SK-N-SH treated with all-trans-retinoic acid at 6 μM for 48 hours (cell line): ENCODE results near the gene ARMH1.

Source experiments
- ATAC-seq: fragments of 200-7000 bp; cut with Tn5 transposase; 3 replicates; pipeline ENCODE4 v1.9.1; 2020; ENCODE audit warnings: mild to moderate bottlenecking, moderate library complexity
- ARNTL ChIP-seq: fragments of 450-650 bp; formaldehyde crosslinking; IDR thresholded peaks from 2 replicates; pipeline ENCODE4 v1.5.0; 2020; ENCODE audit warnings: low read depth, mild to moderate bottlenecking, moderate library complexity, borderline replicate concordance
- BACH2 ChIP-seq: fragments of 250-450 bp; sonication (Bioruptor Pico); IDR thresholded peaks from 2 replicates; pipeline ENCODE4 v1.9.0; 2021; ENCODE audit warnings: mild to moderate bottlenecking, borderline replicate concordance
- CREB5 ChIP-seq: fragments of 250-450 bp; sonication (Bioruptor Pico); IDR thresholded peaks from 2 replicates; pipeline ENCODE4 v1.5.1; 2020; ENCODE audit warnings: low read depth, mild to moderate bottlenecking, moderate library complexity
- CSDC2 ChIP-seq: fragments of 250-450 bp; sonication (Bioruptor Pico); IDR thresholded peaks from 2 replicates; pipeline ENCODE4 v1.5.0; 2020; ENCODE audit warnings: mild to moderate bottlenecking, moderate library complexity
- ESRRG ChIP-seq: fragments of 250-450 bp; sonication (Bioruptor Pico); IDR thresholded peaks from 2 replicates; pipeline ENCODE4 v1.6.1; 2021; ENCODE audit warnings: mild to moderate bottlenecking
- GLIS3 ChIP-seq: fragments of 250-450 bp; sonication (Bioruptor Pico); IDR thresholded peaks from 2 replicates; pipeline ENCODE4 v1.5.0; 2020; ENCODE audit warnings: mild to moderate bottlenecking, moderate library complexity
- ISL1 ChIP-seq: fragments of 250-450 bp; sonication (Bioruptor Pico); IDR thresholded peaks from 2 replicates; pipeline ENCODE4 v2.1.2; 2022; ENCODE audit warnings: mild to moderate bottlenecking, moderate library complexity
- OSR1 ChIP-seq: fragments of 250-450 bp; sonication (Bioruptor Pico); IDR thresholded peaks from 2 replicates; pipeline ENCODE4 v1.8.0; 2022; ENCODE audit warnings: moderate library complexity, mild to moderate bottlenecking, inconsistent platforms
- POU6F1 ChIP-seq: fragments of 250-450 bp; sonication (Bioruptor Pico); IDR thresholded peaks from 2 replicates; pipeline ENCODE4 v1.8.0; 2021; ENCODE audit warnings: low read depth, mild to moderate bottlenecking, moderate library complexity, borderline replicate concordance
- PPARA ChIP-seq: fragments of 250-450 bp; sonication (Bioruptor Pico); IDR thresholded peaks from 2 replicates; pipeline ENCODE4 v1.5.0; 2020; ENCODE audit warnings: mild to moderate bottlenecking, borderline replicate concordance
- SNAI2 ChIP-seq: fragments of 250-450 bp; sonication (Bioruptor Pico); IDR thresholded peaks from 2 replicates; pipeline ENCODE4 v1.5.0; 2020; ENCODE audit warnings: mild to moderate bottlenecking, moderate library complexity
- TCF4 ChIP-seq: fragments of 250-450 bp; sonication (Bioruptor Pico); IDR thresholded peaks from 2 replicates; pipeline ENCODE4 v1.8.0; 2021; ENCODE audit warnings: mild to moderate bottlenecking, moderate library complexity, borderline replicate concordance
- TOX ChIP-seq: fragments of 250-450 bp; sonication (Bioruptor Pico); IDR thresholded peaks from 2 replicates; pipeline ENCODE4 v1.8.0; 2021; ENCODE audit warnings: mild to moderate bottlenecking, moderate library complexity, borderline replicate concordance
- ZC3H10 ChIP-seq: fragments of 250-450 bp; sonication (Bioruptor Pico); IDR thresholded peaks from 2 replicates; pipeline ENCODE4 v1.5.1; 2021; ENCODE audit warnings: mild to moderate bottlenecking, moderate library complexity
- ZFP3 ChIP-seq: fragments of 250-450 bp; sonication (Bioruptor Pico); IDR thresholded peaks from 2 replicates; pipeline ENCODE4 v1.5.0; 2020; ENCODE audit warnings: mild to moderate bottlenecking, moderate library complexity
- ZFP30 ChIP-seq: fragments of 450-650 bp; formaldehyde crosslinking; IDR thresholded peaks from 2 replicates; pipeline ENCODE4 v1.5.0; 2022; ENCODE audit warnings: mild to moderate bottlenecking, moderate library complexity
- ZNF565 ChIP-seq: fragments of 450-650 bp; formaldehyde crosslinking; conservative IDR thresholded peaks from 2 replicates; pipeline ENCODE4 v1.5.0; 2020; ENCODE audit warnings: low read depth, mild to moderate bottlenecking, moderate library complexity
- ZNF70 ChIP-seq: fragments of 450-650 bp; formaldehyde crosslinking; IDR thresholded peaks from 2 replicates; pipeline ENCODE4 v1.5.0; 2020; ENCODE audit warnings: mild to moderate bottlenecking, moderate library complexity
- ZNF8 ChIP-seq: fragments of 450-650 bp; formaldehyde crosslinking; IDR thresholded peaks from 2 replicates; pipeline ENCODE4 v1.5.0; 2020; ENCODE audit warnings: mild to moderate bottlenecking, moderate library complexity
- TF ChIP-seq, protein P1 (sequence below): fragments of 250-450 bp; sonication (Bioruptor Pico); IDR thresholded peaks from 2 replicates; pipeline ENCODE4 v1.8.0; 2020; ENCODE audit warnings: mild to moderate bottlenecking, moderate library complexity, borderline replicate concordance
- TF ChIP-seq, protein P2 (sequence below): fragments of 250-450 bp; sonication (Bioruptor Pico); IDR thresholded peaks from 2 replicates; pipeline ENCODE4 v1.5.1; 2021; ENCODE audit warnings: mild to moderate bottlenecking, moderate library complexity

The ARMH1 gene

GRCh38 chr1:44679468-44679867, 5.0 kb downstream of the ARMH1 start:
- TF ChIP-seq ZNF565 (CRISPR knock-in tag) (no peak), GLIS3 (no peak), CREB5 (CRISPR knock-in tag) (no peak), ESRRG (CRISPR knock-in tag) (no peak), ISL1 (CRISPR knock-in tag) (no peak)
- ATAC-seq, result no peak

DNA sequence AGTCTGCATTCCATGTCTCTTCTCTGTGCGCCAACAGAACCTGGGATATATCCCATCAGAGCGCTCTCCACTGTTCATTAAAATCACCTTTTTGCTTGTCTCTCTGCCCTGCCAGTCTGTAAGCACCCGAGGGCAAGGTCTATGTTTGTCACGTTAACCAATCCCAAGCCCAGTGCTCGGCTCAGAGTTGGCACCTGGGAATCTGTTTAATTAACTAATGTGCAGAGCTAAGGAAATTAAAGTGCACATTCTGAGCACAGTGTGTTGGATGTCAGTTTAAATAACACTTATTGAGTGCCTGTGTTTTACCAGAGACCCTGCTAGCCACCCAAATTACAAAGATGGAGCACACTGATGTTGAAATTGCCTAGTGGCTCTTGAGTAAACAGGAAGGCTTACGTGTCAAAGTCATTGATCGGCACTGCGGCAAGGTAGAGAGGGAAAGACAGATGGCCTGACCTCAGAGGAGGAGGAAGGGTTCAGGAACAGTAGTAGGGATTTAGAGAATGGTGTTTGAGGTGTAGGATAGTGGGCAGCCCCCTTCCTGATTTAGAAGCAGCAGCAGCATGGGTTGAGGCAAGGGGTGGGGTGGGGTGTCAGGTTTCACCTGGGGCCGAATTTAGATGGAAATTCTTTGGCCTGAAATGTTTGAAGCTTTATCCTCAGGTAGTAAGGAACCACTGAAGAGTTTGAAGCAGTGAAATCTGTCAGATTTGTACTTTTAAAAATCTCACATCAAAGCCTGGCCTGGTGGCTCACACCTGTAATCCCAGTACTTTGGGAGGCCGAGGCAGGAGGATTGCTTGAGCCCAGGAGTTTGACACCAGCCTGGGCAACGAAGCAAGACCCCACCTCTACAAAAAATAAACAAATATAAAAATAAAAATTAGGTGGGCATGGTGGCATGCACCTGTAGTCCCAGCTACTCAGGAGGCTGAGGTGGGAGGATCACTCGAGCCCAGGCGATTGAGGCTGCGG, 7.7 kb downstream of the ARMH1 start:
- TF ChIP-seq ISL1 (CRISPR knock-in tag) (no peak), PPARA (no peak), ZNF70 (CRISPR knock-in tag) (no peak), CSDC2 (CRISPR knock-in tag) (no peak), ZFP3 (no peak), ZFP30 (CRISPR knock-in tag) (no peak), POU6F1 (CRISPR knock-in tag) (no peak), OSR1 (CRISPR knock-in tag) (no peak), ZNF565 (CRISPR knock-in tag) (no peak), SNAI2 (CRISPR knock-in tag) (no peak), TCF4 (CRISPR knock-in tag) (no peak)
- TF ChIP-seq, protein P1, sequence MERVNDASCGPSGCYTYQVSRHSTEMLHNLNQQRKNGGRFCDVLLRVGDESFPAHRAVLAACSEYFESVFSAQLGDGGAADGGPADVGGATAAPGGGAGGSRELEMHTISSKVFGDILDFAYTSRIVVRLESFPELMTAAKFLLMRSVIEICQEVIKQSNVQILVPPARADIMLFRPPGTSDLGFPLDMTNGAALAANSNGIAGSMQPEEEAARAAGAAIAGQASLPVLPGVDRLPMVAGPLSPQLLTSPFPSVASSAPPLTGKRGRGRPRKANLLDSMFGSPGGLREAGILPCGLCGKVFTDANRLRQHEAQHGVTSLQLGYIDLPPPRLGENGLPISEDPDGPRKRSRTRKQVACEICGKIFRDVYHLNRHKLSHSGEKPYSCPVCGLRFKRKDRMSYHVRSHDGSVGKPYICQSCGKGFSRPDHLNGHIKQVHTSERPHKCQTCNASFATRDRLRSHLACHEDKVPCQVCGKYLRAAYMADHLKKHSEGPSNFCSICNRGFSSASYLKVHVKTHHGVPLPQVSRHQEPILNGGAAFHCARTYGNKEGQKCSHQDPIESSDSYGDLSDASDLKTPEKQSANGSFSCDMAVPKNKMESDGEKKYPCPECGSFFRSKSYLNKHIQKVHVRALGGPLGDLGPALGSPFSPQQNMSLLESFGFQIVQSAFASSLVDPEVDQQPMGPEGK, result no peak
- ATAC-seq, result no peak

DNA sequence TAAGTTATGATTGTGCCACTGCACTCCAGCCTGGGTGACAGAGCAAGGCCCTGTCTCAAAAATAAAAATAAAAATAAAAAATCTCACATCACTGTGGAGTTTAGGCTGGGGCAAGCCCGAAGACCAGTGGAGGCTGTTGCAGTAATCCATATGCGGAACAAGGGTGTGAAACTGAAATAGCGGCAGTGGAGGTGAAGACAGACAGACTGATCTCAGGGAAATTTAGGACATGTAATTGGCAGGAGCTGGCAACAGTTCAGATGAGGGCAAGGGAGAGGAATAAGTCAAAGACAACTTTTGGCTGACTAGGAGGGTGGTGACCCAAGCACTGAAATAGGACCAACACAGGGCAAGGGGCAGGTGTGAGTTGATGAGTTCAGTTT, 8.4 kb downstream of the ARMH1 start:
- ATAC-seq, result no peak
- TF ChIP-seq, protein P2, sequence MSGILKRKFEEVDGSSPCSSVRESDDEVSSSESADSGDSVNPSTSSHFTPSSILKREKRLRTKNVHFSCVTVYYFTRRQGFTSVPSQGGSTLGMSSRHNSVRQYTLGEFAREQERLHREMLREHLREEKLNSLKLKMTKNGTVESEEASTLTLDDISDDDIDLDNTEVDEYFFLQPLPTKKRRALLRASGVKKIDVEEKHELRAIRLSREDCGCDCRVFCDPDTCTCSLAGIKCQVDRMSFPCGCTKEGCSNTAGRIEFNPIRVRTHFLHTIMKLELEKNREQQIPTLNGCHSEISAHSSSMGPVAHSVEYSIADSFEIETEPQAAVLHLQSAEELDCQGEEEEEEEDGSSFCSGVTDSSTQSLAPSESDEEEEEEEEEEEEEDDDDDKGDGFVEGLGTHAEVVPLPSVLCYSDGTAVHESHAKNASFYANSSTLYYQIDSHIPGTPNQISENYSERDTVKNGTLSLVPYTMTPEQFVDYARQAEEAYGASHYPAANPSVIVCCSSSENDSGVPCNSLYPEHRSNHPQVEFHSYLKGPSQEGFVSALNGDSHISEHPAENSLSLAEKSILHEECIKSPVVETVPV, result no peak
- no peak for TF ChIP-seq ESRRG (CRISPR knock-in tag)
- TF ChIP-seq CREB5 (CRISPR knock-in tag), result no peak
- TF ChIP-seq TOX (CRISPR knock-in tag), result no peak
- no peak for TF ChIP-seq ZNF565 (CRISPR knock-in tag)
- no peak for TF ChIP-seq POU6F1 (CRISPR knock-in tag)
- TF ChIP-seq PPARA, result no peak
- TF ChIP-seq ZNF70 (CRISPR knock-in tag), result no peak
- no peak for TF ChIP-seq BACH2 (CRISPR knock-in tag)
- TF ChIP-seq ZC3H10 (CRISPR knock-in tag), result no peak
- no peak for TF ChIP-seq OSR1 (CRISPR knock-in tag)
- TF ChIP-seq ZNF8 (CRISPR knock-in tag), result no peak
- TF ChIP-seq ISL1 (CRISPR knock-in tag), result no peak
- TF ChIP-seq ZFP3, result no peak
- TF ChIP-seq ARNTL, result no peak
- no peak for TF ChIP-seq TCF4 (CRISPR knock-in tag)
